Islet of Langerhans (tissue), 1 donor: ENCODE data around the gene WDR35.
"Not testable (repeated sequence)": the region's sequence is repeated elsewhere in the genome, so short reads cannot be mapped to it uniquely, and the experiment has no call there.

Experiments
- FAIRE-seq: peaks from one replicate; lab custom pipeline; 2011; peaks lifted over from hg19 to GRCh38; lab: Jason Lieb, UNC

Gene WDR35

DNA sequence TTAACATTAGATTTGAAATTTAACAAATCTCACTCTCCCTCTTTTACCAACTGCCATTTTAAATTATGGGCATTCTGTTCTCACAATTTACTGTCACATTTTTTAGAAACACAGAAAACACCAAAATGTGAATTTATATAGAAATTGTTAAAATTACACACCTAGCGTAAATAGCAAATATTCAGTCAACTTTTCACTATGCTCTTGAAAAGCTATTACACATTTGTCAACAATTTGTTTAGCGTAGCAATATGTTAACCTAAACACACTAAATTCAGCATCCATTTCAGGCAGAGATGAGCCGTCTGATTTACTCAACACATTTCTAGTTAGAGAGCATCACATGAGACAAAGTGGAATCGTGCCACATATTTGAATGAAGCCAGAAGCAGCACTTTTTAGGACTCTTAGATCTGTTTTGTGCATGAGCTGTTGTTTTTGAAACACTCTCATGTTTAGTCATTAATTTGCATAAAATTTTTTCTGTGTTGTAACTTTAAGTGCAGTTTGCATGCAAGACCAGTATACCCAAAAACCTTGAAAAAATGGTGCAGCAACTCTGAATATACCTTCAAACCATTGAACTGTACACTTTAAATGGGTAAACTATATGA is 96.3 kb downstream of the WDR35 start:
- FAIRE-seq = no peak

DNA sequence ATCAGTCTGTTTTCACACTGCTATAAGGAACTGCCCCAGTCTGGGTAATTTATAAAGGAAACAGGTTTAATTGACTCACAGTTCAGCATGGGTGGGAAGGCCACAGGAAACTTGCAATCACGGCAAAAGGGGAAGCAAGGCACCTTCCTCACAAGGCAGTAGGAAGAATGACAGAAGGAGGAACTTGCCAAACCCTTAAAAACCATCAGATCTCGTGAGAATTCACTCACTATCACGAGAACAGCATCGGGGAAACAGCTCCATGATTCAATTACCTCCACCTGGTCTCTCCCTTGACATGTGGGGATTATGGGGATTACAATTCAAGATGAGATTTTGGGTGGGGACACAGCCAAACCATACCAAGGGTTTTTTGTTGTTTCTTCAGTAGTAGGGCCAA is 97.9 kb downstream of the WDR35 start:
- FAIRE-seq = not testable (repeated sequence)

DNA sequence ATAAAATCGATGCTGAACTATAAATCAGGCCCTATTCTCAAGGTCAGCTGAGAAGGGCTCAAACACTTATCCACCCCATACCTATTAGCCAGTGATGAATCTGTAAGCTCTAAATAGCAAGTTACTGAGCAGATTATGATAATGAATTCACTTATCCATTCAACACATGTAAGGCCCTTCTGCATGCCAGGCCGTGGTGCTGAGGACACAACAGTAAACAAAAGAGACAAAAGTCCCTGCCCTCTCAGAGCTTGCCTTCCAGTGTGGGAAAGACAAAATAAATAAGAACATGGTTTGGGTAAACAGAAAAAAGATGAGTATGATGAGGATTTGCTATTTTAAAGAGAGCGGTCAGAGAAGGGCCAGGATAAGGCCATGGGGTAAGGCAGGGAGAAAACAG is 99.8 kb downstream of the WDR35 start:
- no peak for FAIRE-seq

DNA sequence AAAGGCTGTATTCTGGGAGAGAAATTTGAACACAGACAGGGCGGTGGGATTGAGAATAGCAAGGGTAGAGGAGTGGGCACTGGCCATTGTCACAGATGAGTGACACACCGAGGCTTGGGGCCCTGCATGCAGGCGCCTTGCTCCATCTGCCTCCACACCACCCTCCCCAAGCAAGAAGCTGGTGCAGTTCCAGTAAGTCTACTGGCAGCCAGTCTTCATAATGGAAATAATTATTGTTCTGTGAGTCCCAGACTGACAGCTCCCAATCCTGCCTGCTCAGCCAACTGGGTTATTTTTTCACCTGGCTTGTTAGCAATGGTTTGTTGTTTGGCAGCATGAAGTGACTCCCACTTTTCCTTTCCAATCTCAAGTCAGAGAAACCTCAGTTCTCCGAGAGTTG is 101.1 kb downstream of the WDR35 start:
- no peak for FAIRE-seq

DNA sequence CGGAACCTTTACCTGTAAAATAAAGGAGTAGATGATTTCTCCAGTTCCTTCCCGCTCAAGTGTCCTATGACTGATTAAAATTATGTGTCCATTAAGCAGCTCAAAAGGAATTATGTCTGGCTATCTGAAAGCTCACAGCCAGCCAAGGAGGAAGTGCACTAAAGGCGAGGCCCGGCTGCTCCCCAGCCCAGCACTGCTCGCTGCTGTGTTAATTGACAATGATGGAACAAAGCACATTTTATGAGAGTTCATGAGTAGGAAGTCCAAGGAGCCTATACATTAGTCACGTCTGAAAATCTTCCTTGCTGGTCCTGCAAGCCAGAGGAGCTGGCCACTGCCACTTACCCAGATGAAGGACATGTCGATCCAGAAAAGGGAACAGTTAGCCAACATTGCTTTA is 102.4 kb downstream of the WDR35 start:
- FAIRE-seq = no peak

DNA sequence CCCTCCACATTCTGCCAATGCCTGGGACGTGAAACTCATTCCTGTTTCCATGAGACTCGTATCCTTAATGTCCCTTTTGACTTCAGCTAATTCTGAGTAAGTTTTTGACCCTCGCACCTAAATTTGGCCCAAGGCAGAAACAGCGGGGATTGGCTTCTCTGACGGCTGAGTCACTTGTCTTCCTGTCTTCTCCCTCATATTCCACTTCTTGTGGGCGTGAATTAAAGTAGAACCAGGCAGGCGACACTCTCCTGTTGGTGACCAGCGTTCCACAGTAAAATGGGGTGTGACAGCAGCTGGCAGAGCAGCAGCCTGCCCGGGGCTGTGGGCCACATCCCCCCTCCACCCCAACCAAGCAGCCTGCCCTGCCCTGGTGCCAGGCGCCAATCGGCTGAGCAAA is 103.6 kb downstream of the WDR35 start:
- no peak for FAIRE-seq

DNA sequence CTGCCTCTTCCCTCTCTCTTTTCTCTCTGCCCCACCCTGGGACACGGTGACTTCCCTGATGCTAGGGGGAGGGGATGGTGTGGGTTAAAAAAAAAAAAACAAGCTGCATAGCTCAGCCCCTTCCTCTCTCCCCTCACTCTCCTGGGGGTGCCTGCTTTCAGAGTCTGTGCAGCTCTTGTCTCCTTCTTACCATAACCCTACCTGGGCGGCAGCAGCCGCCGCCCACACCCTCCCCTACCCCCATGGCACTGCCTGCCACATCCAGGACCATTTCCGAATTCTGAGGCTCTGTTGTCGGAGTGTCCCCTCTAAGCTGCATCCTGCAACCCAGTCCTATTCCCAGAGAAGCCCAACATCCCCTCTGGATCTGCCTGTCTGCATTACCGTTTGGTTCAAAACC is 104.1 kb downstream of the WDR35 start:
- FAIRE-seq = no peak

DNA sequence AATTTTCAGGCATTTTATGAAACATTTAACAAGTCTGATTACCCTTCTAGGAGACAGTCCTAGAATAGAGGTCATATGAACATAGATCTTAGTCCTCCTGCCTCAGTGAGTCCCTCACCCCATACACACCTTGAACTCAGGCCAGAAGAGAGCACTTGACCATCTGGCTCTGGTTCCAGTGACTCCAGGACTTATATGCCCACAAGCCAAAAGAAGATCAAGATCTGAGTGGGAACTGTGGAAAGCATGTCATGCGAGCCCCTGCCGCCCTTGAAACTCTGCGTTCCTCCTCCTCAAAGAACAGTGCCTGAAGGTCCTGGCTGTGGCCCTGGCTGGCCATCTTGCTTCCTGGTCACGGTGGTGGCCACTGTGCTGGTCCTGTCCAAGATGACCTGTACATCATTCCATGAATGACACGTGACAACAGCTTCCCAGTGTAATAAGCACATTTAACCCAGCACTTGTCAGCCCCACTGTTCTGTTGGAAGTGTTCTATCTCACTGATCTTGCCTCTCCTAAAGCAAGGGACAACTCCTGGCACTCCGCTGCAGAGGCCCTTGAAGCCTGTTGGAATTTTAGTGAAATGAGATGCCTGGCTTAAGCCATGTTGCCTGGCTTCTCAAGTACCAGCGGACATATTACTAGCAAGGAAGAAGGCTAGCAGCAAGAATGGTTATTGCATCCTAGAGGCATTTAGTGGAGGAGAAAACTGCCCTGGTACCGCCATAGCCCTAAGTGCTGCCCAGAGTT is 105.8 kb downstream of the WDR35 start:
- FAIRE-seq = no peak

DNA sequence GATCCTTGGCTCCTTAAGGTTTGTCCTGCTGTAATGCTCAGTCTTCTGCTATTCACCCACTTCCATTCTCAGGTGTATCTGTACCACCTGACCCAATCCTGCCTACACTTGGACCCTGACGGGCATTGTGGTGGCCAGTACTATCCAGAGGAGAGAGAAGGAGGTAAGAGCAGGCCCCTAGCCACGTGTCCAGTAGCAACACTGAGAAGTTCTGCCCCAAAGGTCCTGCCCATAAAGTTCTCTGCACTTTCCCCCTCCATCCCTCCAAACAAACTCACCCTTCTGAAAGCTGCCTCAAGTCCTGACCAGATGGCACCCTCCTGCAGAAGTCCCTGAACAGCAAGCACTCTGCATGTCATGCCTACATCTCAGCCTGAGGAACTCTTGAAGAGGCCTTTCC is 106.4 kb downstream of the WDR35 start:
- FAIRE-seq = no peak

DNA sequence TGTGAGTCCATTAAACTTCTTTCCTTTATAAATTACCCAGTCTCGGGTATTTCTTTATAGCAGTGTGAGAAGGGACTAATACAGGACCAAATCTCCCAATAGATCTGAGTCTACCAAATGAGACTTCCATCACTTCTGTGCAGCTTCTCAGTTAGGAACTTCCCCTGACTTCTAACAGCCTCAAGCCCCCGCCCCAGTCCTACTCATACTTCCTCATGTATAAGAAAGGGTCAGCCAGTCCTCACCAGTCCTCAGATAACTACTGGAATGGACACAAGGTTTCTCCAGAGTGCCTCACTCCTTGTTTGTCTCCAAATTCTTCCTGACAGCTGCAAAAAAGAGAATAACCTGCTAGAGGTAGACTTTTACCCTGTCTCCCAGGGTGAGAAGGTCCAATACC is 107.6 kb downstream of the WDR35 start:
- no peak for FAIRE-seq

DNA sequence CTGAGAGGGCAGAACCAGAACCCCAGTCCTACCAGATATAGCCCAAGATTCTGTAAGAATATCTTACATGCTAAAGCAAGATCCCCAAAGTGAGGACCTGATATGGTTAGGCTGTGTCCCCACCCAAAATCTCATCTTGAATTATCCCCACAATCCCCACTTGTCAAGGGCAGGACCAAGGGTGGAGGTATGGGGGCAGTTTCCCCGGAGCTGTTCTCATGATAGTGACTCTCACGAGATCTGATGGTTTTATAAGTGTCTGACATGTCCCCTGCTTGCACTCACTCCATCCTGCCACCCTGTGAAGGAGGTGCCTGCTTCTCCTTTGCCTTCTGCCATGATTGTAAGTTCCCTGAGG is 108.0 kb downstream of the WDR35 start:
- no peak for FAIRE-seq

DNA sequence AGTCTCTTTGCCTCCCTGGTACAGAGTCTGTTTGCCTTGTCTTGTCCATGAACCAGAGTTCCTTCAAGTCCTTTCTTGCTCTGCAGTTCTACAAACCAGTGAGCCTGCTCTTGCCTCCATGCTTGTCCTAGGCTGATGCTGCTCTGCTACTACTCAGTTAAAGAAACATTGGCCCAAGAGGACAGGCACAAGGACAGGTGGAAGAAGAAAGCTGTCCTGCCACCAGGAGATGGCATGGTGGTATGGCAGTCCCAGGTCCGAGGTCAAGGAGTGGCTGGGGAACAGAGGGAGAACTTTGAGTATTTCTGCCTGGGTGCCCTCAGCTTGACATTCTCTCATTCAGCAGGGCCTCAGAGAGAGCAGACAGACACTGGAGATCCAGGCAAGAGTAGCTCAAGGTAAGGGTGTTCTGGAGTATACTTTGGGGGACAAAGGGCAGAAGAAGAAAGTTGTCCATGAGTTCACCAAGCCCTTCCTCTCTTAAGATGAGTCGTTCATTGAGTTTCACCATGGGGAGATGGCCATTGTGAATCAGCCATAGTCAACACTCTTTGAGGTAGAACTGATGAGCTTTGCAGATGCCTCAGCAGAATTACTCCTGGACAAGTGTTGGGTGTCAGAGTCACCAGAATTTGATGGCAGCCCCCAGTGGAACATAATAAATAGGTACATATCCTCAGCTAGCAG is 108.5 kb downstream of the WDR35 start:
- FAIRE-seq = no peak

DNA sequence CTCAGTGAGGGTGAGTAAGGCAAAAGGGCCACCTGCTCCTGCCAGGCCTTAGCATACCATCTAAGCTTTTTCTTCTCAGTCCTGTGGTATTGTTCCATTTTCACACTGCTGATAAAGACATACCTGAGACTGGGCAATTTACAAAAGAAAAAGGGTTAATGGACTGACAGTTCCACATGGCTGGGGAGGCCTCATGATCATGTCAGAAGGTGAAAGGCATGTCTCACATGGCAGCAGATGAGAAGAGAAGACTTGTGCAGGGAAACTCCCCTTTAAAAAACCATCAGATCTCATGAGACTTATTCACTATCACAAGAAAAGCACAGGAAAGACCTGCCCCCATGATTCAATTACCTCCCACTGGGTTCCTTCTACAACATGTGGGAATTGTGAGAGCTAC is 109.7 kb downstream of the WDR35 start:
- not testable (repeated sequence) for FAIRE-seq

DNA sequence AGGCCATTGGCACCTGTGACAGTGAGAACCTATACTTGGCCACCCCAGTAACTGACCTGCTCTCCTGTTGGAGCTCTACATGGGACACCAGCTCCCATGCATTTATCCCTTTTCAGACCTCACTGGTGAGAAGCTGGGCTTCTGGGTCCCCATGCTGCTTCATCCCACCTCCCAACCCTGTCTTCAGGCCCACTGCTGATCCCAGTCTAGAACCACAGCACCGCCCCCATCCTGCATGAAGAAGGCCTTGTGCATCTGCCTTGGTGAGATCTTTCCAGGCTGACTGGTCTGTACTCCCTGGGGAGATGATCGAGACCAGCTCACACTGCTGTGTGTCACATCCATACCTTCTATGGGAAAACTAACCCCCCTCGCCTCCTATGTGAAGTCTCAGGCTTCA is 110.8 kb downstream of the WDR35 start:
- FAIRE-seq = no peak

DNA sequence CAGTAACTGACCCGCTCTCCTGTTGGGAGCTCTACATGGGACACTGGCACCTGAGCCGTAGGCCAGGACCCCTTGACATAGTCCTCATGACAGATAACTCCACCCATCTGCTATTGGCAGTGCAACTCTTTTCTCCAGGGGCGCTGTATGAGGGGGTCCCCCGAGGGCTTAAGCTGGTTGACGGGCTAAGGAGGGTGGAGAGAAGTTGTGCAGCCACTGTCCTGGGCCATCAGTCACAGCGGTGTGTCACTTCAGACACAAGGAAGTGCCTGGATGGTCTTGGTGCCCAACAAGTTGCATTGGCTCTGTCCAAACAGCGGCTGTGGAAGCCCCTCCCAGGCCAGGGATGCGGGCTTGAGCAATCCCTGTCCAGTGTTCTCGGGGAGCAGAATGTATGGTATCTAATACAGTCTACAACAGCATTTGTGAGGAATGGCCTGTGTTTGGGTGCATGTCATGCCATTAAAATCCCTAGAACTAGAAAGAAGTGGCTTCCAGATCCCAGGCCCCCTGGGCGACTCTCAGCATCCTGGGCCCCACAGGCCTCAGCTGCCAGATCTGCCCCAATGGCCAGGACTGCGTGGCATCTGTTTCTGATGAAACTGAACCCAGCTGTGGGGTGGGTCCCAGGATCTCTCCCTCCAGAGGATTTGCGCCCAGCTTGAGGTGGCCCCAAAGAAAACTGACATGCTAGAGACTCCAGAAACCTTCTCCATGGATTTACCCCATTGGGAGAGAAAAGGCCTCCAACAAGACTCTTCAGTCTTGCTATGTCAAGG is 111.4 kb downstream of the WDR35 start:
- no peak for FAIRE-seq

DNA sequence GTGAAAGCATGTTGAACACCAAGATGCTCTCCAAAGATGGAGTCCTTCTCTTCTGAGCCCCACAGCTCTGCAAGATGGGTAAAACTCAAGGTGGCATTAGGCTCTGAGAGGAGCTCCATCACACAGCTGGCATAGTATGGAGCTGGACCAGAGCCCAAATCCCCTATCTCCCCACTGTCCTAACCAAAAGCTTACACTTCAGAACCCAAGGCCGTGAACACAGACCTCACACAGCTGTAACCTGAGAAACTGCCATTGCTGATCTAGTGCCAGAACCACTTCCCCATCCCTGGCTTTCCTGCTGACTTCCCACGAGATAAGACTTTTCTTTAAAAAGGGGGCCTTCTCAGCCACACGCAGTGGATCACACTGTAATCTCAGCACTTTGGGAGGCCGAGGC is 113.2 kb downstream of the WDR35 start:
- no peak for FAIRE-seq

DNA sequence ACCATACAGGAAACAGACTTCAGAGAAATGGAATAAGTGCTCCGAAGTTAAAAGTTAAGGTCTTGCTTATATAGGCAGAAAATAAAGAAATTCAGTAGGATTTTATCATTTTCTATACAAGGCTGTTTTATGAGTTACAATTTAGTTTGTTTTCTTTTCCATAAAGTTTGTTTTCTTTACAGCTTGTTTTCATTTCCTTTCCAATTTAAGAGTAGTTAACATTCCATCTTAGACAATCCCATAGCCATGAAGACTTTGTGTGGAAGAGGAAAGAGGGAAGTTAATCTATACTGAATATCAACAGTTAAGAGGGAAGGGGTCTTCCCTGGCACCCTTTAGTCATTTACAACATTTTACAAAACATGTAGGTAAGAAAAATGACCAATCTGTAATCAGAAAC is 114.6 kb downstream of the WDR35 start:
- no peak for FAIRE-seq

DNA sequence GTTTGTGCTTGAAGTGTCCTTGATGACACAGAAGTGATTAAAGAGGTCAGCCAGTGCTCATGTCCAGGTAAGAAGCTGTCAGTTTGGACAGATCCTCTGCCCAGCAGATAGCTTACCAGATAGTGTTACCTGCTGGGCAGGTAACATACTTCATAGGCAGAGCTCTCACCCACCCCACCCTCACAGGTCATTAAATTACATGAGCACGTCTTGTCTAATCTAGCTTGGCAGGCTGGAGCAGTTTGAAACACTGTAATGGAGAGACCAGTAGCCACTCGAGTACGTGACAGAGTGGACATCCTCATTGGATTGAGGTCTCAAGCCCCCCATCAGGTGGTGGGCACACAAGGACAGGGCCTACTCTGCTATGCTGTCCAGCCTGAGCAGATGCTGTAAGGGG is 115.2 kb downstream of the WDR35 start:
- no peak for FAIRE-seq

DNA sequence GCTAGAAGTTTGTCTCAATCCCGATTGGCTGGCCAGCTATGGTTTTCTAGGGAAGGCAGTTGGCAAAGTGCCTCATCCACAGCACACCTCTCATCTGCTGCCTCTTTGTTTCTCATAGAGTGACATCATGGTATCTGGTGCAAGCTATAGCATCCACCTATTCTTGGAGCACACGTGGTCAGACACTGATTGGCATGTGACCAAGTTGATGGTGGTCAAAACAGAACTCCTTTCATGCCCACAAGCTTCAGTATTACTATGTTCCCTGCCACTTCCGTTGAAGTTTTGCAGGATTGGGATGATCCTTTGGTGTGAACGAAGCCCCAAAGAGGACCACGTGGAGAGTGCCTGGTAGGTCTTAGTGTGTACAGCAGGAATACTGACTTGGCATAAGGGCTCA is 116.9 kb downstream of the WDR35 start:
- no peak for FAIRE-seq

DNA sequence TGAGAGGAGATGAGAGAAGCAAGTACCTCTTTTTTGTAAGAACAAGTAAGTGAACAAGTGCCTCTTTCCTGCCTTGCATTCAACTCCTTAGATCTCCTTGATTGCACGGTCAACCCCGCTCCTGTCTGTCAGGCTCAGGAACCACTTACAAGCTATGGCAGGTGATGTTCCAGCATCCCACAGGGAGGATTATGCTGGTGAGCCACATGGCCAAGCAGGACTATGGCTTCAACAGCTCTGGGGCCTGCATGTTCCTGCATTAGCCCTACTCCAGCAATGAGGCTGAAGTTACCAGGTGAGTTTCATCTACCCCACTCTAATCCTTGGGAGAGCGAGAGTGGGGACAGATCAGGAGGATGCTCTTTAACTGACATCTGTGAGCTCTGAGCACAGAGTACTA is 117.6 kb downstream of the WDR35 start:
- FAIRE-seq = no peak

DNA sequence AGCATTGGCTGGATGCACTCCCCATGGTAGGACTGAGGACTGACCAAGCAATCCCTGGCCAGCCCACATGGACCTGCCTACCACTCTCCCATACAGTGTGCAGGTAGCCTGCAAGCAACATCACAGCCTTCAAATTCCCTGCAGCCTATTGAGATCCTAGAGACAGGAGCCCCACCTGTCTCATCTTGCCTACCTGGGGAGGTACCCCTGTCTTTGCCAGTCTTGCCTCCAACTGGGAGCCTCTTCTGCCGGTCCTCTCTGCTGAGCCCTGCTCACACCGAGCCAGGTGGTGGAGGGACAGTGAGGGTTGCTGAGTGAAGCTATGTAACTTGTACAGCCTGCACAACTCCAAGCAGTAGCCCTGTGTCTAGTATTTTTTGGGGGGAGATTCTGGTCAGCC is 118.1 kb downstream of the WDR35 start:
- FAIRE-seq = no peak

DNA sequence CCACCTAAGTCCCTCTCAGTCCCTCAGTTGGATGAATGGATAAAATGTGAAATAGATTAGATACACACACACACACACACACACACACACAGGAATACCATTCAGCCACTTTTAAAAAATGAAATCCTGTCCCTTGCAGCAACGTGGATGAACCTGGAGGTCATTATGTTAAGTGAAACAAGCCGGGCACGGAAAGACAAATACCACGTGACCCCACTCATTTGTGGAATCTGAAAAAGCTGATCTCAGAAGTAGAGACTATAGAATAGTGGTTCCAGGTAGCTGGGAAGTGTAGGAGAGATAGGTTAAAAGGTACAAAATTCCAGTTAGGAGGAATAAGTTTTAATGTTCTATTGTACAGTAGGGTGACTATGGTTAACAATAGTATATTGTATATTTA is 119.1 kb downstream of the WDR35 start:
- no peak for FAIRE-seq
